ENCODE data around the gene HERC5. TPM values are rescaled to one million over a fixed set of nuclear protein-coding genes. Genes with fewer than 3 reads are reported as not detected.
"Not testable (repeated sequence)": the region's sequence is repeated elsewhere in the genome, so short reads cannot be mapped to it uniquely, and the experiment has no call there.

The HERC5 gene
- total and polyA plus RNA-seq, 2 donors: 19.1 to 19.3 TPM

DNA sequence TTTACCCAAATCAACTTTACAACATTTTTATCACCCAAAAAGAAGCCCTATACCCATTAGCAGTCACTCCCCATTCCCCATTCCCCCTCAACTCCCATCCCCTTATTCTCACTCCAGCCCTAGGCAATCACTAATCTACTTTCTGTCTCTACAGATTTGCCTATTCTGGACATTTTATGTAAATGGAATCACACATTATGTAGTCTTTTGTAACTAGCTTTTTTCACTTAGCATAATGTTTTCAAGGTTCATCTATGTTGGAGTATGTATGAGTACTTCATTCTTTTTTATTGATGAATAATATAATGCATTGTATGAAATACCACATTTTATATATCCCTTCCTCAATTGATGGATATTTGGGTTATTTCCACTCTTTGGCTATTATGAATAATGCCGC lies 36.1 kb upstream of the HERC5 start:
- no peaks in the 10 kb centered on the region for H3K9me3 ChIP-seq (ENCODE audit: control insufficient read depth in 2 of 2, insufficient read depth in 1 of 2, low read length in 1 of 2)
- 99% methylated on average over 1 of the region's 1 CpG for WGBS

DNA sequence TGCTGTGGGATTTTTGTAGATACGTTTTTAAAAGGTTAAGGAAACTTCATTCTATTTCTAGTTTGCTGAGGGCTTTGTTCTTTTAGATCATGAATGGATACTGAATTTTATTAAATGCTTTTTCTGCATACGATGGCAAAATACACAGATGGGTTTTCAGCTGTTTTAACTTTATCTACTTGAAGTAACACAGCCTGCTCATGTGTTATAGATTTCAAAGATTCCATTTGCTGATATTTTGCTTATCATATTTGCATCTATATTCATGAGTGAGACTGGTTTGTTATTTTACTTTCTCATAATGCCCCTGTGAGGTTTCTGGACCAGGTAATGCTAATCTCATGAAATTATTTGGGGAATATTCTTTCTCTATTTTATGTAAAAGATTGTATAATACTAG lies 34.5 kb upstream of the HERC5 start:
- no peaks in the 10 kb centered on the region for H3K36me3 ChIP-seq (ENCODE audit: control insufficient read depth in 2 of 2, insufficient read depth in 2 of 2, low read length in 1 of 2)

More for the DNA sequence above, 36.1 kb upstream of the HERC5 start:
- no peak for DNase-seq (ENCODE audit: low read depth in 6 of 9, low spot score in 9 of 9)
- no peaks in the 10 kb centered on the region for H3K4me1 ChIP-seq (ENCODE audit: control insufficient read depth in 2 of 2, insufficient read depth in 2 of 2, low read length in 2 of 2)
- no peak overlapping the region for H3K4me3 ChIP-seq (ENCODE audit: low read length in 2 of 2)
- H3K27me3 ChIP-seq (ENCODE audit: control insufficient read depth in 2 of 2, insufficient read depth in 1 of 2, low read length in 1 of 2): no peaks in the 10 kb centered on the region
- H3K36me3 ChIP-seq (ENCODE audit: control insufficient read depth in 2 of 2, insufficient read depth in 2 of 2, low read length in 1 of 2): no peaks in the 10 kb centered on the region
- H3K27ac ChIP-seq (ENCODE audit: low read depth in 1 of 2, low read length in 1 of 2): no peak overlapping the region

DNA sequence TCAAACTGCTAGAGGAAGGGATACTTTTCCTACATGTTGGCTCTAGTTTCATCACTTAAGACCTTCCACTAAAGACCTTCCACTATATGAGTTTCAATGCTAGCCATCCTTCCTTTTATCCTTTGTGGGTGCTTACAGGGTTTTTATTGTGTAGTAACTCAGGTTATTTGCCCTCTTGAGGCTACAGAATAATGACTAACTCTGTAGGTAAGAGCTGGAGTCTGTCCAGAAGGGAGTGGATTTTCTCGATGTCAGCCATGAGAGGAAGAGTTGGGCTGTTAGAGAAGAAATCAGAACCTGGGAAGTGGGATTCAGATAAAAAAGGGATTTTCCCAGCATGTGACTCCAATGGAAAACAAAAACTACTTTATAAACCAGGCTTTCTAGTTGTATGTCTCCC lies 27.5 kb upstream of the HERC5 start:
- DNase-seq (ENCODE audit: low read depth in 6 of 9, low spot score in 9 of 9): no peak
- peaks cover 0 to 2% of the 10 kb centered on the region in 2 donors for H3K36me3 ChIP-seq (ENCODE audit: control insufficient read depth in 2 of 2, insufficient read depth in 2 of 2, low read length in 1 of 2)
- no peak overlapping the region for H3K4me3 ChIP-seq (ENCODE audit: low read length in 2 of 2)
- H3K4me1 ChIP-seq (ENCODE audit: control insufficient read depth in 2 of 2, insufficient read depth in 2 of 2, low read length in 2 of 2): no peaks in the 10 kb centered on the region
- 98% methylated on average over 1 of the region's 1 CpG for WGBS
- H3K9me3 ChIP-seq (ENCODE audit: control insufficient read depth in 2 of 2, insufficient read depth in 1 of 2, low read length in 1 of 2): no peaks in the 10 kb centered on the region
- H3K27ac ChIP-seq (ENCODE audit: low read depth in 1 of 2, low read length in 1 of 2): no peak overlapping the region
- H3K27me3 ChIP-seq (ENCODE audit: control insufficient read depth in 2 of 2, insufficient read depth in 1 of 2, low read length in 1 of 2): no peaks in the 10 kb centered on the region

More for the DNA sequence above, 34.5 kb upstream of the HERC5 start:
- no peak for DNase-seq (ENCODE audit: low read depth in 6 of 9, low spot score in 9 of 9)
- Histone ChIP-seq H3K27ac (ENCODE audit: low read depth in 1 of 2, low read length in 1 of 2) (no peak overlapping the region), H3K27me3 (ENCODE audit: control insufficient read depth in 2 of 2, insufficient read depth in 1 of 2, low read length in 1 of 2) (no peaks in the 10 kb centered on the region), H3K4me3 (ENCODE audit: low read length in 2 of 2) (no peak overlapping the region), H3K4me1 (ENCODE audit: control insufficient read depth in 2 of 2, insufficient read depth in 2 of 2, low read length in 2 of 2) (no peaks in the 10 kb centered on the region), H3K9me3 (ENCODE audit: control insufficient read depth in 2 of 2, insufficient read depth in 1 of 2, low read length in 1 of 2) (no peaks in the 10 kb centered on the region)
- WGBS: 98% methylated on average over 2 of the region's 2 CpGs

DNA sequence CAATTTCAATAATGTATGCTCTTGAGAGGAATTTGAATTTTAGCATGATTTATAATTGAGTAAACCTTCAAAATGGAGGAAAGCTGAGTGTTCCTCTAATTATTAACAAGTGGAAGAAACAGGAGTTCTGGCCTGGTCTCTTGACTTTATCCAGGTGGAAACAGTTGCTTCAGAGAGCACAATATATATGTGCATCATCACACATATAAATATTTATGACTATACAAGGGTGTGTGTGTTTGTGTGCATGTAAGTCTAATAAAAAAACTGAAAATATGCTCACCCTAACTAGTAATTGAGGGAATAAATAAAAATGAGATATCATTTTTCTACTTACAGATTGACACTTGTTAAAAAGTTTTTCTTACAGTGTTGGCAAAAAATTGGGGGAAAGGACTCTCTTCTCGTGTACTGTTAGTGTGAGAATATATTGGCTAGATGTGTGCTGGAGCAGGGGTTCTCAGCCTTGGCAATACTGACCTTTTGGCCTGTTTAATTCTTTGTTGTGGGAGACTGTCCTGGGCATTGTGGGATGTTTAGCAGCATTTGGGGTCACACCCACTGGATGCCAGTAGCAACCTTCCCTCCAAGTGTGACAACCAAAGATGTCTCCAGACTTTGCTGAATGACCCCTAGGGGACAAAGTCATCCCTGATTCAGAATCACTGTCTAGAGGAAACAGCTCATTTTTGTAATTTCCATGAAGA lies 20.8 kb upstream of the HERC5 start:
- H3K4me1 ChIP-seq (ENCODE audit: control insufficient read depth in 2 of 2, insufficient read depth in 2 of 2, low read length in 2 of 2): no peaks in the 10 kb centered on the region
- 98% methylated on average over 1 of the region's 1 CpG for WGBS
- no peaks in the 10 kb centered on the region for H3K27me3 ChIP-seq (ENCODE audit: control insufficient read depth in 2 of 2, insufficient read depth in 1 of 2, low read length in 1 of 2)
- H3K4me3 ChIP-seq (ENCODE audit: low read length in 2 of 2): no peak overlapping the region
- H3K9me3 ChIP-seq (ENCODE audit: control insufficient read depth in 2 of 2, insufficient read depth in 1 of 2, low read length in 1 of 2): no peaks in the 10 kb centered on the region
- DNase-seq (ENCODE audit: low read depth in 6 of 9, low spot score in 9 of 9): no peak
- no peak overlapping the region for H3K27ac ChIP-seq (ENCODE audit: low read depth in 1 of 2, low read length in 1 of 2)
- no peaks in the 10 kb centered on the region for H3K36me3 ChIP-seq (ENCODE audit: control insufficient read depth in 2 of 2, insufficient read depth in 2 of 2, low read length in 1 of 2)

DNA sequence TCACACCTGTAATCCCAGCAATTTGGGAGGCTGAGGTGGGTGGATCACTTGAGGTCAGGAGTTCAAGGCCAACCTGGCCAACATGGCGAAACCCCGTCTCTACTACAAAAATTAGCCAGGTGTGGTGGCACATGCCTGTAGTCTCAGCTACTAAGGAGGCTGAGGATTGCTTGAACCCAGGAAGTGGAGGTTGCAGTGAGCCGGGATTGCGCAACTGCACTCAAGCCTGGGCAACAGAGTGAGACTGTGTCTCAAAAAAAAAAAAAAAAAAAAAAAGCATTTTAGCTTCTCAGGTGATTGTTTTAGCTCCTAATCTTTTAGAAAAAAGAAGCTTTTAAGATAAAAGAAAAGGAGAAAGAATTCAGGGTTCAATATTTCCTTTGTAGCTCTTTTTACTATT lies 19.0 kb upstream of the HERC5 start:
- not testable (repeated sequence) for H3K4me1 ChIP-seq (ENCODE audit: control insufficient read depth in 2 of 2, insufficient read depth in 2 of 2, low read length in 2 of 2); H3K36me3 ChIP-seq (ENCODE audit: control insufficient read depth in 2 of 2, insufficient read depth in 2 of 2, low read length in 1 of 2); H3K9me3 ChIP-seq (ENCODE audit: control insufficient read depth in 2 of 2, insufficient read depth in 1 of 2, low read length in 1 of 2); H3K27ac ChIP-seq (ENCODE audit: low read depth in 1 of 2, low read length in 1 of 2); DNase-seq (ENCODE audit: low read depth in 6 of 9, low spot score in 9 of 9); H3K27me3 ChIP-seq (ENCODE audit: control insufficient read depth in 2 of 2, insufficient read depth in 1 of 2, low read length in 1 of 2); H3K4me3 ChIP-seq (ENCODE audit: low read length in 2 of 2)
- 99% methylated on average over 4 of the region's 4 CpGs for WGBS

DNA sequence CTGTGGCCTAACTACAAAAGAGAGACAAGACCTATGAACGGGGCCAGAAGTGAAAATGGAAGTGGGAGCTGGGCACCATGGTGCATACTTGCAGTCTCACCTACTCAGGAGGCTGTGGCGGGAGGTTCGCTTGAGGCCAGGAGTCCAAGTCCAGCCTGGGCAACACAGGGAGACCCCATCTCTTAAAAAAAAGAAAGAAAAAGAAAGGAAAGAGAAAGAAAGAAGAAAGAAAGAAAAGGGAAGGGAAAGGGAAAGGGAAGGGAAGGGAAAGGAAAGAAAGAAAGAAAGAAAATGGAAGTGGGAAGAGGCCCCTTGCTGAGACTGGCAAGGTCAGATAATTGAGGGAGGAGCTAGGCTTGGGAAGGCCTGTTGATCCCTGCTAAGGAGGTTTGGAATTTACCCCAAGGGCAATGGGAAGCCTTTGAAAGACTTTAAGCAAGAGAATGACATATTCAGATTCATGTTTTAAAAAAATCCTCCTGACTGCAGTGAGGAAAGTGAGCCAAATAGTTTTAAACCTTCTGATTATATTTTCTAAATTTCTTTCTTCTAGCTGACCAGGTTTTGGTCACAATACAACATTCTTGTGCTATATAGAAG lies 17.7 kb upstream of the HERC5 start:
- no peak for DNase-seq (ENCODE audit: low read depth in 6 of 9, low spot score in 9 of 9)
- Histone ChIP-seq H3K27ac (ENCODE audit: low read depth in 1 of 2, low read length in 1 of 2) (no peak overlapping the region), H3K36me3 (ENCODE audit: control insufficient read depth in 2 of 2, insufficient read depth in 2 of 2, low read length in 1 of 2) (peaks cover 0 to 3% of the 10 kb centered on the region in 2 donors), H3K4me3 (ENCODE audit: low read length in 2 of 2) (no peak overlapping the region), H3K27me3 (ENCODE audit: control insufficient read depth in 2 of 2, insufficient read depth in 1 of 2, low read length in 1 of 2) (no peaks in the 10 kb centered on the region), H3K9me3 (ENCODE audit: control insufficient read depth in 2 of 2, insufficient read depth in 1 of 2, low read length in 1 of 2) (no peaks in the 10 kb centered on the region), H3K4me1 (ENCODE audit: control insufficient read depth in 2 of 2, insufficient read depth in 2 of 2, low read length in 2 of 2) (no peaks in the 10 kb centered on the region)
- WGBS: 96% methylated on average over 3 of the region's 3 CpGs

DNA sequence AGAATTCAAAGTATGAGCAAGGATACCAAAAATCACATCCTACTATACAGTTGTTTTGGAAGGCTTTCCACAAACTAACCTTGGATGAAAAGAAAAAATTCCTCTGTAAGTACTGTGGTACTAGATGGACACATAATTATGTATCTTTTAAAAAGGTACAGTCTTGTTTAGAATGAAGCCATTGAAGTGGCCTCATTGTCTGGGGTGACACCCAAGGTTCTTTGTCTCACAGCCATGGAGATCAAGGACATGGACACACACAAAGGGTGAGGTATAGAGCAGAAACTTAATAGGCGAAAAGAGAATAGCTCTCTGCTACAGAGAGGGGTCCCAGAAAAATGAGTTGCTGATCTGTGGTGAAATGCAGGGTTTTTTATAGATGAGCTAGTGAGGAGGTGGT lies 16.8 kb upstream of the HERC5 start:
- WGBS: 100% methylated on average over 1 of the region's 1 CpG
- Histone ChIP-seq H3K36me3 (ENCODE audit: control insufficient read depth in 2 of 2, insufficient read depth in 2 of 2, low read length in 1 of 2) (peaks cover 0 to 3% of the 10 kb centered on the region in 2 donors), H3K27ac (ENCODE audit: low read depth in 1 of 2, low read length in 1 of 2) (no peak overlapping the region), H3K27me3 (ENCODE audit: control insufficient read depth in 2 of 2, insufficient read depth in 1 of 2, low read length in 1 of 2) (no peaks in the 10 kb centered on the region), H3K4me1 (ENCODE audit: control insufficient read depth in 2 of 2, insufficient read depth in 2 of 2, low read length in 2 of 2) (no peaks in the 10 kb centered on the region), H3K4me3 (ENCODE audit: low read length in 2 of 2) (no peak overlapping the region), H3K9me3 (ENCODE audit: control insufficient read depth in 2 of 2, insufficient read depth in 1 of 2, low read length in 1 of 2) (no peaks in the 10 kb centered on the region)
- DNase-seq (ENCODE audit: low read depth in 6 of 9, low spot score in 9 of 9): no peak

DNA sequence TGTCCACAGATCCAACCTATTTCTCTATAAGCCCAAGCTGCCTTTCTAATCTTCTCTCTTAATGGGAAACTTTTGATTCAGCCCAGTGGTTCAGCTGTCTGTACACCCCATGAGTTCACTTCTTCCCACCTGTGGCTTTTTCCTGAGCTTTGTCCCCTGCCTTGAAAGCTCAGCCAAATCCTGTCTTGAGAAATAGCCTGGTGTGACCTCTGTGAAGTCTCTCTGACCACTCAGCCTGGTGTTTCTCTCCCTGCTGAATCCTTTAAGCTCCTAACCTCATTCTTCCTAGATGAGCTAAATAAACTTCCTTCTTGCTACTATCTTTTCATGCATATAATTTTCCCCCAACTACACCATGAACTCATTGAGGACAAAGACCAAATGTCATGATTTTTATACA lies 15.2 kb upstream of the HERC5 start:
- no peaks in the 10 kb centered on the region for H3K27me3 ChIP-seq (ENCODE audit: control insufficient read depth in 2 of 2, insufficient read depth in 1 of 2, low read length in 1 of 2)
- no peak for DNase-seq (ENCODE audit: low read depth in 6 of 9, low spot score in 9 of 9)
- peaks cover 0 to 3% of the 10 kb centered on the region in 2 donors for H3K36me3 ChIP-seq (ENCODE audit: control insufficient read depth in 2 of 2, insufficient read depth in 2 of 2, low read length in 1 of 2)
- H3K9me3 ChIP-seq (ENCODE audit: control insufficient read depth in 2 of 2, insufficient read depth in 1 of 2, low read length in 1 of 2): no peaks in the 10 kb centered on the region
- no peak overlapping the region for H3K27ac ChIP-seq (ENCODE audit: low read depth in 1 of 2, low read length in 1 of 2)
- H3K4me1 ChIP-seq (ENCODE audit: control insufficient read depth in 2 of 2, insufficient read depth in 2 of 2, low read length in 2 of 2): no peaks in the 10 kb centered on the region
- no peak overlapping the region for H3K4me3 ChIP-seq (ENCODE audit: low read length in 2 of 2)

DNA sequence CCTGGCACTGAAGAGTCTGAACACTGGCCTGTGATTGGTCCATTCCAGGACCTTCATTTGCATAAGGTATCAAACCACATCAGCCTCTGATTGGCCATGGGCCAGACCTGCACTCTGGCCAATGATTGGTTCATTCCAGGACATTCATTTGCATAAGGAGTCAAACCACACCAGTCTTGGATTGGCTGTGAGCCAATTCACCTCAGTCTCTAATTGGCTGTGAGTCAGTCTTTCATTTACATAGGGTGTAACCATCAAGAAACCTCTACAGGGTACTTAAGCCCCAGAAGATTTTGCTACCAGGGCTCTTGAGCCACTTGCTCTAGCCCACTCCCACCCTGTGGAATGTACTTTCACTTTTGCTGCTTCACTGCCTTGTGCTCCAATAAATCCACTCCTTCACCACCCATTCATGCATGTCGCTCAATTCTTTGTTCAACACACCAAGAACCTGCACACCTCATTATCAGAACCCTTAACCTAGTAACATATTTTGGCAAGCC lies 14.2 kb upstream of the HERC5 start:
- Histone ChIP-seq H3K27ac (ENCODE audit: low read depth in 1 of 2, low read length in 1 of 2) (no peak overlapping the region), H3K4me1 (ENCODE audit: control insufficient read depth in 2 of 2, insufficient read depth in 2 of 2, low read length in 2 of 2) (no peaks in the 10 kb centered on the region), H3K9me3 (ENCODE audit: control insufficient read depth in 2 of 2, insufficient read depth in 1 of 2, low read length in 1 of 2) (no peaks in the 10 kb centered on the region), H3K4me3 (ENCODE audit: low read length in 2 of 2) (no peak overlapping the region), H3K27me3 (ENCODE audit: control insufficient read depth in 2 of 2, insufficient read depth in 1 of 2, low read length in 1 of 2) (no peaks in the 10 kb centered on the region), H3K36me3 (ENCODE audit: control insufficient read depth in 2 of 2, insufficient read depth in 2 of 2, low read length in 1 of 2) (peaks cover 0 to 3% of the 10 kb centered on the region in 2 donors)
- 100% methylated on average over 1 of the region's 1 CpG for WGBS
- DNase-seq (ENCODE audit: low read depth in 6 of 9, low spot score in 9 of 9): no peak

Measured in thymus (tissue), 11 donors.